Activated naive CD4-positive, alpha-beta T cell treated with anti-CD3 and anti-CD28 coated beads, Interleukin-2, amount 10 ng/mL, durations not matched to agents 7 days and 5 days (primary cell): ENCODE results near the gene VDAC2.

ENCODE experiments used
- CTCF ChIA-PET: fragments of 350-600 bp; sonication (Branson Sonifier 250); formaldehyde crosslinking; loops from one replicate; lab custom pipeline; 2021; ENCODE audit warnings: antibody characterized with exemption; lab: Charles Lee
- DNase-seq: peaks from one replicate; pipeline ENCODE4 v3.0.0-alpha.2; 2020
- H3K27ac Mint-ChIP-seq: one replicate; pipeline ENCODE4 v1.8.0; 2021; ENCODE audit warnings: mild to moderate bottlenecking, moderate library complexity, mixed read lengths
- H3K27me3 Mint-ChIP-seq: one replicate; pipeline ENCODE4 v1.8.0; 2021; ENCODE audit warnings: mild to moderate bottlenecking, mixed read lengths
- H3K36me3 Mint-ChIP-seq: one replicate; pipeline ENCODE4 v1.8.0; 2021; ENCODE audit warnings: mixed read lengths
- H3K4me1 Mint-ChIP-seq: one replicate; pipeline ENCODE4 v1.8.0; 2021; ENCODE audit warnings: mixed read lengths
- H3K4me3 Mint-ChIP-seq: one replicate; pipeline ENCODE4 v1.8.0; 2021; ENCODE audit warnings: mild to moderate bottlenecking, moderate library complexity, mixed read lengths
- H3K9me3 Mint-ChIP-seq: one replicate; pipeline ENCODE4 v1.8.0; 2021; ENCODE audit warnings: mixed read lengths

The VDAC2 gene

DNA sequence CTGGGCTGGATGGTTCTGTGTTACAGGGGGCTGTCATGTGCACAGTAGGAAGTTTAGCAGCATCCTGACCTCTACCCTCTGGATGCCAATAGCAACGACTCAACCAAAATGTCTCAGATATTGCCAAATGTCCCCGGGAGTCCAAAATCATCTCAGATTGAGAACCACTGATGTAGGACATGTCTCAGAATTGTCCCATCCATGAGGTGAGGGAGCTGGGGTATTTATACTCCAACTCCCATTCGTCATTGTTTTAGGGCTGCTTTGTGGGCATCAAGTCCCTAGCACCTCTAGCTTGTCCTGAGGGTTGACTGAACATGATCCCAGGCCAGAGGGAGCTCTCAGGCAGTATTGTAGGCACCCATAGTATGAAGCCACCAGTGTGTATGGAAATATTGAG lies 50.4 kb downstream of the VDAC2 start:
- Mint-ChIP-seq H3K36me3 (no peaks in the 10 kb centered on the region), H3K27ac (no peak overlapping the region), H3K4me1 (no peaks in the 10 kb centered on the region), H3K9me3 (no peaks in the 10 kb centered on the region), H3K27me3 (no peaks in the 10 kb centered on the region), H3K4me3 (no peak overlapping the region)
- CTCF ChIA-PET, result no interaction called here
- no peak for DNase-seq

DNA sequence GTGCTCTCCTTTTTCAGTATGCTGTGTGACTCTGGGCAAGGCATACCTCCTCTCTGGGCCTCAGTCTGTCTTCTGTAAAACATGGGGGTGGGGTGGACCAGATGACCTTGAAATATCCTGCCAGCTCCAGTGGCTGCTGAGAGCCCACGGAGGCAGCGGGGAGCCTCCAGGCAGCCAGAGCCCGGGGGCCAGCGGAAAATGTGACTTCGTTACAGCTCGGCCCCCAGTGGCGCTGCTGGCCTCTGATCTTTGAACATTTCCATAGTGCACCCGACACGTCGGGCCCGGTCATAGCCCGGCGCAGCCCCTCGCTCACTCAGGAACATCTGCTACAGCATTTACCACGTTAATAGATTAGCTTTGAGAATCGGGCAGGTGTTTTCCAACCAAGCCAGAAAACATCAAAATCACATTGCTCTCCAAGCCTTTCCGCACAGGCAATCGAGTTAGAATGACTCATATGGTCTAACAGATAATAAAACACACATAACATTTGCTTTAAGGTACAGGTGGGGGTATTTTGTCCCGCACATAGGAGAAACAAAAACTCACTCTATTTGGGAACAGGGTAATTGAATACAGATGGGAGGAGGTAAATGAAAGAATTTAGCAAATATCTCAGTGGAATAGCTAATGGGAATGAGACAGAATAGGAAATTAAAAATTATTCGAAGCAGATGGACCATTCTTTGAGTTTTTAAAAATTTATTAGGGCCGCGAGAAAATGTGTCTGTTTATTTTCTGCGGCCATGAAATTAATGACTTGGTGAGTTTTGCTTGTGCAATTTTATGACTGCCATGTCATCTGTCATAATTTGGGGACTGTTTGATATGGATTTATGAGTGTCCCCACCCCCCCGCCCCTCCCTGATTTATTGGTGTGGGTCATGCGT lies 51.5 kb downstream of the VDAC2 start:
- Mint-ChIP-seq H3K9me3 (no peaks in the 10 kb centered on the region), H3K4me3 (no peak overlapping the region), H3K4me1 (no peaks in the 10 kb centered on the region), H3K36me3 (no peaks in the 10 kb centered on the region), H3K27me3 (no peaks in the 10 kb centered on the region), H3K27ac (no peak overlapping the region)
- CTCF ChIA-PET, result no interaction called here
- DNase-seq, result no peak

DNA sequence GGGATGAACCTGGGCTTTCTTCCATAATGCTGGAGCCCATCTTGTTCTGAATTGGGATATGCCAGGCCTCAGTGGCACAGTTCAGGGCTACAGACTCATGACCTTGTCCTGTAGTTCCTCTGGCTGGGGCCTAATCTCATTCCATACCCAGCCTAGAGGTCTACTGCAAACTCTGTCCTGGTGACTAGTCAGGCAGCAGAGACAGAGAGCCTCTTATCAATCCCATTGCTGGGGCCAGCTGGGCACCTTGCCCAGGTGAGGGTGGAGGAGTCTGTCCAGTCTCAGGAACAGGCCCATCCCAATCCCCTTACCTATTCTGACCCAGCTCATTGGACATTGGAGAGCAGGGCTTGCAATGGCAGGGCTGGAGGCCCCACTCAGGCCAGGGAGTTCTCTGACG lies 53.2 kb downstream of the VDAC2 start:
- Mint-ChIP-seq H3K9me3 (no peaks in the 10 kb centered on the region), H3K4me3 (no peak overlapping the region), H3K27ac (no peak overlapping the region), H3K36me3 (no peaks in the 10 kb centered on the region), H3K4me1 (no peaks in the 10 kb centered on the region), H3K27me3 (no peaks in the 10 kb centered on the region)
- CTCF ChIA-PET, result interaction anchor here (1.2 kb wide), 1 partner anchor 27 kb away, joined by 3 read pairs; no protein-coding TSS in a partner anchor
- no peak for DNase-seq

DNA sequence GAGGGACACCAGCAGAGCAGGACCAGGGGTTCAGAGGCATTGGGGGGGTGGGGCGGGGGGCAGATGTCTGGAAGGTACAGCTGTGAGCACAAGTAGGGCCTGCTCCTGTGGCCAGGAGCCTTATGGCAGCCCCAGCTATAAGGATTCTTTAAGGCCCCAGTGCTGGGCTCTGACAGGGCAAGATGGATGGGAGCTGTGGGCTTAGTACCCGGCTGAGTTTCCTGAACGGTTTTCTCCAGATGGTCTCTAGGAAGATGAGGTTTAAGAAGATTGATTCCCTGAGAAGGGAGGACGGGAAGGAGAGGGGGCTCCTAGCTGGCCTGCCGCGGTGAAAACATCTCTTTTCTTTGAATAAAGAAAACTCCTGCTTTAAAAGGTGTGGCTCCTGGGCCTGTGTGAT lies 55.3 kb downstream of the VDAC2 start:
- Mint-ChIP-seq H3K4me3 (no peak overlapping the region), H3K27ac (no peak overlapping the region), H3K4me1 (no peaks in the 10 kb centered on the region), H3K36me3 (no peaks in the 10 kb centered on the region), H3K27me3 (no peaks in the 10 kb centered on the region), H3K9me3 (no peaks in the 10 kb centered on the region)
- CTCF ChIA-PET, result no interaction called here
- no peak for DNase-seq

DNA sequence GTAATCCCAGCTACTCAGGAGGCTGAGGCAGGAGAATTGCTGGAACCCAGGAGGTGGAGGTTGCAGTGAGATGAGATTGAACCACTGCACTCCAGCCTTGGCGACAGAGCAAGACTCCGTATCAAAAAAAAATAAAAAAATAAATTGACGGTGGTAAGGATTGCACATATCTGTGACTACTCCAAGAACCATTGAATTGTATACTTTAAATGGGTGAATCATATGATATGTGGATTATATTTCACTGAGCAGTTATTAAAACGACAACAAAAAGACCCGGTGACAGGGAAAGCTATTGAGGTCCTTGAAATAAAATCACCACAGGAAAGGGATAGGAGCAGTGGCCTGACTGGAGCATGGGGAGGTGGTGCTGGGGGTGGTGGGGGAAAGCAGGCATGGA lies 56.3 kb downstream of the VDAC2 start:
- Mint-ChIP-seq H3K27ac (no peak overlapping the region), H3K4me3 (no peak overlapping the region), H3K9me3 (no peaks in the 10 kb centered on the region), H3K27me3 (no peaks in the 10 kb centered on the region), H3K4me1 (no peaks in the 10 kb centered on the region), H3K36me3 (no peaks in the 10 kb centered on the region)
- DNase-seq, result no peak
- CTCF ChIA-PET, result no interaction called here

DNA sequence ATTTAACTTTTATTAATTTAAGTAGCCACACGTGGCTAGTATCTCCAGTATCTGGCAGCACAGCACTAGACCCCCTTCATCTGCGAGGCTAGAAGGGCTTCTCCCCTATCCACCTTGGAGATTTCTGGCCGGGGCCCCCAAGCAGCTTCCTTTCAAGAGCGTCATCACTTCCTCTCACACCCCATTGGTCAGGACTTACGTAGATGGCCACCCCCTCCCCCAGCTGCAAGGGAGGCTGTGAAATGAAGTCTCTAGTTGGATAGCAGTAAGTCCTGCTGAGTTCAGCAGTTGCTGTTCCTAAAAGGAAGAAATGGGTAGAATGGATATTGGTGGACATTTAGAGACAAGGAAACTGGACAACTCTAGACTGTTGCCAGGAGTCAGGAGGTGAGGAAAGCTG lies 59.0 kb downstream of the VDAC2 start:
- no peak for DNase-seq
- Mint-ChIP-seq H3K4me3 (no peak overlapping the region), H3K4me1 (no peaks in the 10 kb centered on the region), H3K27ac (no peak overlapping the region), H3K9me3 (no peaks in the 10 kb centered on the region), H3K27me3 (peaks cover 4% of the 10 kb centered on the region), H3K36me3 (no peaks in the 10 kb centered on the region)
- CTCF ChIA-PET, result no interaction called here

DNA sequence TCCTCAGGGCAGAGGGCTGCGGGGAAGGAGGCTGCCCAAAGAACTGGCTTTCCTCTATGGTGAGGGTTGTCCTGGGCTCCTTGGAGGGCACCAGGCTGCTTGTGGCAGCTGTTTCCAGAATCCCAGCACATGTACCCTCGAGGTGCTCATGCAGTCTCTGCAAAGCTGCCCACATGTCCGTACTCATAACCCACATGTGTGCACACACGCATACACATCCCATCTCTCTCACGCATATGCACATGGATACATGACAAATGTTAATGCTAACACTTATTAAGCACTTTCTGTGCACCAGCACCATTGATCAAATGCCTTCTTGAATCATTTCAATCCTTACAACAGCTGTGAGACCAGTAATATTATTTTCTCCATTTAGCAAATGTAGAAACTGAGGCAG lies 61.5 kb downstream of the VDAC2 start:
- no peak overlapping the region for H3K4me3 Mint-ChIP-seq
- no peaks in the 10 kb centered on the region for H3K36me3 Mint-ChIP-seq
- H3K4me1 Mint-ChIP-seq, result no peaks in the 10 kb centered on the region
- peaks cover 19% of the 10 kb centered on the region for H3K27me3 Mint-ChIP-seq
- DNase-seq, result no peak
- no peak overlapping the region for H3K27ac Mint-ChIP-seq
- H3K9me3 Mint-ChIP-seq, result no peaks in the 10 kb centered on the region
- CTCF ChIA-PET, result no interaction called here

DNA sequence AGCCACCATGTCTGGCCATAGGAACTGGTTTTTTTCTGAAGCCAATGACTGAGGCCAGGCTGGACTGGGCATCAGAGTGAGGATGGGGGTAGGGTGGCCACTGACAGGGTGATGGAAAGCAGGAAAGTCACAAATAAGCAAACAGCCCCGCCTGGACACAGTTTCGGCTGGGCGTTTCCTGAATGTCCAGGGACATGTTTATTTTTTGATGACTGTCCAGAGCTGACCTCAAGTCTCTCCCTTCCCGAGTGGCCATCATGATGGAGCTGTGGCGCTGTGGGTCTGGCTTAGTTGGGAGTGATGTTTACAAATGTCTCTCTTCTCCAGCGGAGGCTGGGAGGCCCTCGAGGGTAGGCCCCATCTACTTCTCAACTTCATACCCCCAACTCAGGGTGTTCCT lies 62.3 kb downstream of the VDAC2 start:
- H3K4me1 Mint-ChIP-seq, result no peaks in the 10 kb centered on the region
- H3K27me3 Mint-ChIP-seq, result peaks cover 23% of the 10 kb centered on the region
- H3K4me3 Mint-ChIP-seq, result no peak overlapping the region
- H3K9me3 Mint-ChIP-seq, result no peaks in the 10 kb centered on the region
- DNase-seq, result no peak
- H3K27ac Mint-ChIP-seq, result no peak overlapping the region
- no peaks in the 10 kb centered on the region for H3K36me3 Mint-ChIP-seq
- CTCF ChIA-PET, result no interaction called here

DNA sequence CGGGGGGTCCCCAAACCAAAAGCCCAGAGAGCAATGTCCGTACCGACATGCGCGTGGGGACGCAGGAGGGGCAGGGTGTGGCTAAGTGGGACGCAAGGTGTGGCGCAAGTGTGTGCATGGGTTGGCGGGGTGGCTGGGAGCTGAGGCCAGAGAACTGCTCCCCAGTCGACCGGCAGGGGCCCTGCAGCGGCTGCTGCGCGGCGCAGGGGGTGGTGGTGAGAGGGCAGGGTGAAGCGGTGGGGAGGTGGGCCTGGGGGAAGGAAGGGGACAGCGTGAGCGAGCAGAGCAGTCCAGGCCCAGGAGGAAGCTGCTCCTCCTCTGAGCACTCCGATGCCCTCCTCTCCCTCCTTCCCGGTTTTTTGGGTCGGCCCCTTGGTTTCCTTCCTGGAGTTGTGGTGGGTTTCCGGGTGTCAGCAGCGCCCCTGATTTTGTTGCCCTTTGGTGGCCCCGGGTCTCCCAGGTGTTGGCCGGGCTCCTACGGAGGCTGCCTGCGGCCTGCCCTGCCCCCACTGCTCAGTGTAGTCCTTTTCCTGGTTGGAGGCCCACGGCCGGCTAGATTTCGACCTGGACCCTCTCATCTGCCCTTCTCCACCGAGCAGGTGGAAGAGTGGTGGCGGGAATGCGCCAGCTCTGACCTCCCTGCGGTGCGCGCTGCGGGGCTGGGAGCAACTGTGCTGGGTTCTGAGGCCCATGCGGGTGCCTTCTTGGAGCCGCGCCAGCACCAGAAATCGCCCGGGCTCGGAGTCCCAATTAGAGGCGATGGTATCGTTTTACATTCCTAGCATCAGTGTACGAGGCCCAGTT lies 65.7 kb downstream of the VDAC2 start:
- no peaks in the 10 kb centered on the region for H3K4me1 Mint-ChIP-seq
- no peaks in the 10 kb centered on the region for H3K9me3 Mint-ChIP-seq
- peaks cover 46% of the 10 kb centered on the region for H3K27me3 Mint-ChIP-seq
- no peak for DNase-seq
- H3K36me3 Mint-ChIP-seq, result no peaks in the 10 kb centered on the region
- CTCF ChIA-PET, result no interaction called here
- no peak overlapping the region for H3K4me3 Mint-ChIP-seq
- H3K27ac Mint-ChIP-seq, result no peak overlapping the region

DNA sequence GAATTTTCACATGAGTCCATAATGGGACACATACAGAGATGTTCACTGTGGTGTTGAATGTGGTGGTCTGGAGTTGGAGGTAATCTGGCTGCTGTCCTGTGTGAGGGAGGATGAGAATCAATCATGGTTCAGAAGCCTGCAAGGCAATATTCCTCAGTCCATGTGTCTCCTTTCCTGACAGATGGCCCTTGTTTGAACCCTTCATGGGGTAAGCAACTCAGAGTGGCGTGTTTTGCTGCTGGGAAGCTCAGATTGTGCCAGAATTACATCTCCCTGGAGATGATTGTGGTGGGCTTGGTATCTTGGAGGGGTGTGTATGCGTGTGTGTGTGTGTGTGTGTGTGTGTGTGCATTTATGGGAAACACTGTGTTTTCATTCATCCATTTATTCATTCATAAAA lies 69.6 kb downstream of the VDAC2 start:
- H3K9me3 Mint-ChIP-seq, result no peaks in the 10 kb centered on the region
- H3K4me3 Mint-ChIP-seq, result no peak overlapping the region
- CTCF ChIA-PET, result no interaction called here
- DNase-seq, result no peak
- no peak overlapping the region for H3K27ac Mint-ChIP-seq
- peaks cover 60% of the 10 kb centered on the region for H3K27me3 Mint-ChIP-seq
- H3K36me3 Mint-ChIP-seq, result no peaks in the 10 kb centered on the region
- H3K4me1 Mint-ChIP-seq, result no peaks in the 10 kb centered on the region
